HUES64 (cell line): ENCODE data around the gene LEMD2.
A peak's percentile ranks its signal among the peaks of the same experiment; 100 is the strongest.

Experiments
- H3K27ac ChIP-seq: 2 replicates; pipeline ENCODE4 v1.7.0; 2013; ENCODE audit warnings: low read depth, low read length, inconsistent platforms
- H3K27me3 ChIP-seq: 2 replicates; pipeline ENCODE4 v1.6.1; 2013; ENCODE audit warnings: mild to moderate bottlenecking, low read length; ENCODE audit not compliant: insufficient read depth
- H3K36me3 ChIP-seq: 2 replicates; pipeline ENCODE4 v1.6.1; 2013; ENCODE audit warnings: mild to moderate bottlenecking, low read length; ENCODE audit not compliant: insufficient read depth
- H3K4me1 ChIP-seq: 2 replicates; pipeline ENCODE4 v1.6.1; 2013; ENCODE audit warnings: mild to moderate bottlenecking, low read length, moderate library complexity; ENCODE audit not compliant: insufficient read depth
- H3K4me3 ChIP-seq: 2 replicates; pipeline ENCODE4 v1.5.1; 2013; ENCODE audit warnings: mild to moderate bottlenecking, low read length, moderate library complexity
- H3K9ac ChIP-seq: 2 replicates; pipeline ENCODE4 v1.6.1; 2013; ENCODE audit warnings: mild to moderate bottlenecking, low read depth, low read length
- H3K9me3 ChIP-seq: 2 replicates; pipeline ENCODE4 v1.6.1; 2013; ENCODE audit warnings: low read depth, low read length; ENCODE audit not compliant: insufficient read depth
- WGBS: fragments of 150-250, 120-280 bp; methylation state at CpG from one replicate; pipeline ENCODE4 v1.1.7; 2013; ENCODE audit warnings: missing lambda C conversion rate; 5-methylcytosine and 5-hydroxymethylcytosine counted together

LEMD2 gene

DNA sequence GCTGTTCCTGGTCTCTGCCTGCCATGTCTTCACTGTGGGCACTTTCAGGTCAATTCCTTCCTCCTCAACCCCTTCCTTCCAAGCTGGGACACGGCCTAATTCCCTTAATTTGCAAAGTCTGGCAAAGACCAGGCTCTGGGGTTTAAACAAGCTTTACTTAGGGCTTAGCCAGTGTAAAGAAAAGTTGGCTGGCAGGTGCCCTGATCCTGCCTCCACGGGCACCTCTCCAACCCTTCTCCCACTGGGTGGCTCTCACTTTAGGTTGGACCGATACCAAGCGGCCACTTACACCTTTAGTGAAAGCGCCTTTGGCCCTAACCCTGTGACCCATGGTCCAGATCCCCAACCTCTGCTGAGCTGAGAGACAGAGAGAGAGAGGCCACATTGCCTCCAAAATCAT, 28.6 kb upstream of the LEMD2 start:
- Histone ChIP-seq H3K36me3 (no peaks in the 10 kb centered on the region), H3K4me3 (no peak overlapping the region), H3K27ac (no peak overlapping the region), H3K9me3 (no peaks in the 10 kb centered on the region), H3K4me1 (peaks cover 19% of the 10 kb centered on the region), H3K27me3 (no peaks in the 10 kb centered on the region), H3K9ac (no peak overlapping the region)
- 85% methylated on average over 5 of the region's 5 CpGs for WGBS

GRCh38 chr6:33816911-33817310, 28.0 kb upstream of the LEMD2 start:
- peaks cover 25% of the 10 kb centered on the region for H3K4me1 ChIP-seq
- H3K9ac ChIP-seq = no peak overlapping the region
- H3K9me3 ChIP-seq = no peaks in the 10 kb centered on the region
- H3K36me3 ChIP-seq = no peaks in the 10 kb centered on the region
- WGBS = 88% methylated on average over 8 of the region's 8 CpGs
- H3K4me3 ChIP-seq = no peak overlapping the region
- no peaks in the 10 kb centered on the region for H3K27me3 ChIP-seq
- no peak overlapping the region for H3K27ac ChIP-seq

DNA sequence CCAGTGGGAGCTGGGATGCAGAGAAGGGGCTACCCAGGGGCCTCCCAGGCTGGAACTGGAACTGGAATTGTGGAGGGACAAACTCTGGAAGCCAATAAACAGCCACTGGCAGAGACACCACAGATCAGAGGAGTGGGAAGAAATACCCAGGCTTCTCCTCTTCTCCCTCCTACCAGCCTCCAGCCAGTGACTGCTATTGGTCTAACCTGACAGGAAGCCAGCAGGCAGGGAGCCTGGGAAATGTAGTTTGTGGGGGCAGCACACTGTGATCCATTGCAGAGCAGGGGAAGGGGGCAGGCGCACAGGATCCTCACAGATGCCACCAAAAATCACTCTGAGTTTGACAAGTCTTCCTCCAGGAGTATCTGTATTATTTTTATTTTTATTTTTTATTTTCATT, 26.9 kb upstream of the LEMD2 start:
- Histone ChIP-seq H3K27me3 (no peaks in the 10 kb centered on the region), H3K4me1 (peaks cover 35% of the 10 kb centered on the region), H3K9me3 (no peaks in the 10 kb centered on the region), H3K27ac (no peak overlapping the region), H3K4me3 (no peak overlapping the region), H3K9ac (no peak overlapping the region), H3K36me3 (no peaks in the 10 kb centered on the region)
- 71% methylated on average over 1 of the region's 1 CpG for WGBS

DNA sequence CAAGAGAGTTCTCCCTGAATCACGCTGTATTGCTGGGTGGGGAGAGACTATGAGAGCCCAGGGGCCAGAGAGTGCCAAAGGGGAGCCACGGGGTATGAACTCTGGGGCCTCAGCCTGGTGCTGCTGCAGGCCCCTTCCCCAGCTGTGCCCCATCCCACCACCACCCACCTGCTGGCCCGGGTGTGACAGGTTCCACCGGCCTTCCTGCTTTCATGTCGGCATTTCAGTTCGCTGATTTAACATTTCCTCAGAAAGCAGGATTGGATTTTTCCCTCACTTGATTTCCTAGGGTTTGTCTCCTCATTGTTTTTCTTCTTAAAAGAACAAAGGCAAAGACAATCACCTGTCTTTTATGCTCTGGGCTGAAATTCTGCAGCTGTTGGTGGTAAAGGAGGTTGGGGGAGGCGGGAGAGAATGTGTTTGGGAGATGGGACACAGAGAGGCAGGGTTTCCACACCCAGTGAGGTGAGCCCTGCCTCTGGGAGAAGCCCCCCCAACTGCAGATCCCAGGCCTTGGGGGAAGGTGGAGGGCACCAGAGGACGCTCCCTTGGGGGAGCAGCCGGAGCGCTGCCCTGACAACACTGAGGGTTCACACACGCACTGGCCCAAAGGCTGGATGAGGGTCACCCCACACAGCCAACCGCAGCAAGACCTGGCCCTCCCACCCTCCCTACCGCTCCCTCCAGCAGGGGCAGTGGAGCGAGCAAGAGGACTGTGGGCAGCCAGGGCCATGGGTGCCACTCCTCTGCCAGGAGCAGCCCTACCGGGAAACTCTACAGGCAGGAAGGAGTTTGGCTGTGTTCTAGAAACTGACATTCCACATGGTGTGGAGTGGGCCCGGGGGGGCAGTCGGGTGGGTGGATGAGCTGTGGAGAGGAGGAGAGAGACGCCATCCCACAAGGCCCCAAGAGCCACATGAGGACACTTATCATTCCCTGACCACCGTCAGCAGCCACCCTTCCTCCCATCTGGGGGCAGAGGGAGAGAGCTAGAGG, 25.4 kb upstream of the LEMD2 start:
- peaks cover 42% of the 10 kb centered on the region for H3K4me1 ChIP-seq
- no peak overlapping the region for H3K9ac ChIP-seq
- no peak overlapping the region for H3K4me3 ChIP-seq
- WGBS = 69% methylated on average over 17 of the region's 19 CpGs
- peak overlapping the region; percentile 42; the same call in 1 of the 2 replicates for H3K27ac ChIP-seq
- H3K9me3 ChIP-seq = no peaks in the 10 kb centered on the region
- no peaks in the 10 kb centered on the region for H3K27me3 ChIP-seq
- H3K36me3 ChIP-seq = no peaks in the 10 kb centered on the region

DNA sequence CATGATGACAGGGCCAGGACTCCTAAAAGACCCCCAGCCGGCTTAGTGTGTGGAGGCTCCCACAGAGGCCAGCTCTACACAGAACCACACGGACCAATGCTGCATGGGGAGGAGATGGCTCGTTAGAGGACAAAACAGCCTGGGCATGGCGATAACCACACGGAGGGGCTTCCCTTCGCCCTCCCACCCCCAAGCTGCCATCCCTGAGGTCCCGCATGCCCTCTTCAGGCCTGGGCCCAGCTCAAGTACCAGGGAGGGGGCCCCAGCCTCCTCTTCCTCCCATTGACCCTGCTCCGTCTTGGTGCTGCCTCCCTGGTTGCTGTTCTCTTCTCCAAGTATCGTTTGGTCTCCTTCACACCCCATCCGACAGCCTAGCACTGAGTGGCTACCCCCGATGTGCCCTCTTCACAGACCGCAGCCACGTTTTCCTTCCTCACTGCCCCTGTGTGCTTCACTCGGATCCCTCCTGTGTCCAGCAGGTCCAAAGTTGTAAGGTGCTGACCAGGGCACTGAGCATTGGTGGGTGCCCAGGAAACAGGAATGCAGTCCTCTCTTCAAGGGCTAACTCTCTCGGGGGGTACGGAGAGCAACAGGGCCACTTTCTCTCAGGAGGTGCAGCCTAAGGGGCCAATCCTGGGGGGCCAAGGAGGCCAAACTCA, 24.4 kb upstream of the LEMD2 start:
- peaks cover 51% of the 10 kb centered on the region for H3K4me1 ChIP-seq
- no peaks in the 10 kb centered on the region for H3K9me3 ChIP-seq
- WGBS = 65% methylated on average over 16 of the region's 16 CpGs
- H3K36me3 ChIP-seq = no peaks in the 10 kb centered on the region
- peak overlapping the region; percentile 42 for H3K27ac ChIP-seq
- H3K9ac ChIP-seq = no peak overlapping the region
- no peak overlapping the region for H3K4me3 ChIP-seq
- no peaks in the 10 kb centered on the region for H3K27me3 ChIP-seq

GRCh38 chr6:33812669-33813068, 23.7 kb upstream of the LEMD2 start:
- Histone ChIP-seq H3K9ac (no peak overlapping the region), H3K27me3 (no peaks in the 10 kb centered on the region), H3K27ac (peak overlapping the region; percentile 38), H3K4me3 (no peak overlapping the region), H3K36me3 (no peaks in the 10 kb centered on the region), H3K9me3 (no peaks in the 10 kb centered on the region), H3K4me1 (peaks cover 56% of the 10 kb centered on the region)
- 6% methylated on average over 9 of the region's 11 CpGs for WGBS

DNA sequence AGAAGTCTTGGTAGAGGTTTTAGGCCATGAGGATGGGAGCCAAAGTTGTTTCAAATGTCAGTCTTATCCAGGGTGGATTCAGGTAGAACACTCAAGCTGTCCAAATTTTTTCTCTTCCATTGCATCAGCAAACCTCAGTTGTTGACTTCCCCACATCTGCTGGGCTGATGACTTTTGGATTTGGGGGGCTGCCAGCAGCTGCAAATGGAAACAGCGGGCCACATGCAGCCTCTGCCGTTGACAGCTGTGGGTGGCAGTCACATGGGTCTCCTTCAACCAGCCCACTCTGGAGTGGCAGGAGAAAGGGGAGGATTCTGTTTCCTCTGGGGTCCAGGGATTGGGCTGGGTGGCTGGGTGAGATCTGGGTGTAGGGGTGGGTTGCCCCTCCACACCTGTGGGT, 20.7 kb upstream of the LEMD2 start:
- H3K4me1 ChIP-seq = peaks cover 52% of the 10 kb centered on the region
- H3K4me3 ChIP-seq = no peak overlapping the region
- H3K9me3 ChIP-seq = no peaks in the 10 kb centered on the region
- H3K27me3 ChIP-seq = no peaks in the 10 kb centered on the region
- 70% methylated on average over 2 of the region's 2 CpGs for WGBS
- H3K9ac ChIP-seq = 0 out of 2 replicates have a peak overlapping the region, but pooled peaks have one; percentile 35
- no peaks in the 10 kb centered on the region for H3K36me3 ChIP-seq
- H3K27ac ChIP-seq = peak overlapping the region; percentile 89

DNA sequence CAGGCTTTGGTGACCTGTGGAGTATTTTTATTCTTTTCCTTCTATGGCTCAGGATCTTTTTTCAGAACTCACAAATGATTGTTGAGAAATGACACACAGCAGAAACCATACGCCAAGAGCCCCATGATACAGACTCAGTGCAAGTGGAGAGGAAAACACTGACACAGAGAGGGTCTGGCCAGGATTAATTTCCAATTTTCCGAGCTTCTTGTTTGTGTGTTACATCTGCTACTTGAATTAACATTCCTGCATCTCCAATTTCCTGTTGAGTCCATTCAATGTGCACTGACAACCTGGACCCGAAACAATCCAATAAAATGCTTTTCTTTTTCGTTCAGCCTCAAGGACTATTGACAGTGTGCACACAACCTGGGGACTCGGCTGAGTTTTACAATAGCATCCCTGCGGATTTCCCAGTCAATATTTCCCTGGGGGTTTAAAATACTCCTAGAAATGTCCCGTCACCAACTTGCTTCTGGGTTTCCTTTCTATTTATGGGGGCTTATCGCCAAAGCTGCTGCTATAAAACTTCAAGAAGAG, 19.8 kb upstream of the LEMD2 start:
- Histone ChIP-seq H3K4me3 (no peak overlapping the region), H3K9me3 (no peaks in the 10 kb centered on the region), H3K27me3 (no peaks in the 10 kb centered on the region), H3K9ac (no peak overlapping the region), H3K36me3 (no peaks in the 10 kb centered on the region), H3K4me1 (peaks cover 46% of the 10 kb centered on the region), H3K27ac (no peak overlapping the region)
- 88% methylated on average over 8 of the region's 8 CpGs for WGBS

GRCh38 chr6:33807606-33808005, 18.7 kb upstream of the LEMD2 start:
- no peaks in the 10 kb centered on the region for H3K9me3 ChIP-seq
- no peak overlapping the region for H3K4me3 ChIP-seq
- no peak overlapping the region for H3K9ac ChIP-seq
- H3K27me3 ChIP-seq = no peaks in the 10 kb centered on the region
- no peaks in the 10 kb centered on the region for H3K36me3 ChIP-seq
- peaks cover 42% of the 10 kb centered on the region for H3K4me1 ChIP-seq
- WGBS = 88% methylated on average over 6 of the region's 6 CpGs
- H3K27ac ChIP-seq = no peak overlapping the region

DNA sequence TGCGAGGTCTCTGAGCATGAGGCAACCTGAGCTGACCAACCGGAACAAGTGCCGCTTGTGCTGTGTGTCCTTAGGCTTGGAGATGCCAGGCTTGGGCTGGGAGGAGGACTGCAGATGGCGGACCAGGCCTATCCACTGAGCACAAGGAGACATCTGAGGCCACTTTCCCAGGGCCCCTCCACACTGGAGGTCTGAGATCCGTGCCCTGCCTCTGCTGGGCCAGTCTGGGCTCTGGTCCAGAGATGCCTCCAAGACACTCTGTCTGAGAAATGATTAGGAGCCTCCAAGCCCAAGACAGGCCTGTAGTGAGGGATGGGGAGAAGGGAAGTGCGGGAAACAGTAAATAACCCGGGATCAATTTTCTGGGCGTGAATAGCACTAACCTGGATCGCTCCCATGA, 17.9 kb upstream of the LEMD2 start:
- H3K9ac ChIP-seq = no peak overlapping the region
- peaks cover 38% of the 10 kb centered on the region for H3K4me1 ChIP-seq
- no peaks in the 10 kb centered on the region for H3K36me3 ChIP-seq
- 94% methylated on average over 9 of the region's 9 CpGs for WGBS
- H3K9me3 ChIP-seq = no peaks in the 10 kb centered on the region
- H3K4me3 ChIP-seq = no peak overlapping the region
- no peaks in the 10 kb centered on the region for H3K27me3 ChIP-seq
- no peak overlapping the region for H3K27ac ChIP-seq

DNA sequence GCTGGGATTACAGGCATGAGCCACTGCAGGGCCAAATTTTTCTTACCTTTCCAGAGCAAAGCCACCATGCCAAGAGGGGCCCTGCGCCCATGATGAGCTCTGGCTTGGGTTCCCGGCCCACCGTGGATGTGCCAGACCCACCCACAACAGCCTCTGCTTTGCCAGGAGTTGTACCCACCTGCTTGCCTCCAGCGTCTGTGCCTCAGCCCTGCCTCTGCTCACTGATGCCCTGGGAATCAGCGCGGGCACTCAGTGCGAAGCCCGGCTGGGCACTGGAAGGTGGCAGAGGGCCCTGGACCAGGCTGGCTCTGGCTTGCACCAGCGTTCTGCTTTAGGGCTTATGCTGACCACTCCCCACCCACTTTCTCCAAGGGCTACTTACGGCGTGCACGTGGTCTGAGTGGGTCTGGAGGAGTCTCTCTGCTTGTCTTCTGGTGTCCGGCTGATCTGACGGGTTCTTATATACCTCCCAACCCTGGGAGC, 14.7 kb upstream of the LEMD2 start, which contains the start of gene MLN:
Gene MLN (minus strand): TSS at position 433 of the 483 bp plus-strand sequence. CDS start 2,840 bp downstream, outside the sequence.
- H3K36me3 ChIP-seq = no peaks in the 10 kb centered on the region
- H3K9ac ChIP-seq = no peak within 1 kb of the TSS
- H3K27ac ChIP-seq = no peak within 1 kb of the TSS
- no peaks in the 10 kb centered on the region for H3K9me3 ChIP-seq
- H3K4me3 ChIP-seq = no peak within 1 kb of the TSS
- H3K4me1 ChIP-seq = peaks cover 14% of the 10 kb centered on the region
- WGBS = 95% methylated on average over 14 of the region's 14 CpGs
- no peaks in the 10 kb centered on the region for H3K27me3 ChIP-seq
